IMR-90 (cell line): Measurements from ENCODE around the gene ALOXE3. TPM values are rescaled to one million over a fixed set of nuclear protein-coding genes. Genes with fewer than 3 reads are reported as not detected.

Source experiments
- ATAC-seq: fragments of 200-7000 bp; cut with Tn5 transposase; 2 replicates; pipeline ENCODE4 v1.9.1; 2020; ENCODE audit warnings: low read depth, mild to moderate bottlenecking, moderate library complexity
- BruUV-seq: library from RNA; stranded (reverse); fragments of 400-500 nt; replicated peaks from 2 replicates; lab custom pipeline; 2021; lab: Mats Ljungman, UMichigan
- CTCF ChIA-PET: fragments of 300-600 bp; formaldehyde crosslinking; extraction: SDS; loops from one replicate; lab custom pipeline; 2021; ENCODE audit warnings: antibody characterized with exemption; lab: Yijun Ruan, JAX
- POLR2A ChIA-PET: fragments of 300-600 bp; sonication (Branson Sonifier 250); formaldehyde crosslinking; loops from one replicate; lab custom pipeline; 2022; ENCODE audit warnings: antibody characterized with exemption; ENCODE audit not compliant: unreplicated experiment; lab: Charles Lee
- DNase-seq: peaks from one replicate; pipeline ENCODE4 v3.0.0; 2013
- H2AFZ ChIP-seq: replicated peaks from 2 replicates; pipeline ENCODE3; 2013; ENCODE audit warnings: low read length, mild to moderate bottlenecking; ENCODE audit not compliant: poor library complexity
- H2AK5ac ChIP-seq: 2 replicates; pipeline ENCODE4 v1.6.1; 2013; ENCODE audit warnings: low read depth, low read length, inconsistent platforms
- H2AK9ac ChIP-seq: replicated peaks from 2 replicates; pipeline ENCODE3; 2013; ENCODE audit warnings: mild to moderate bottlenecking, low read depth, low read length, moderate library complexity; ENCODE audit not compliant: poor library complexity
- H2BK120ac ChIP-seq: 2 replicates; pipeline ENCODE4 v1.6.1; 2013; ENCODE audit warnings: low read depth, low read length, inconsistent platforms
- H2BK15ac ChIP-seq: 3 replicates; pipeline ENCODE4 v1.6.1; 2013; ENCODE audit warnings: low read depth, low read length, inconsistent platforms
- H2BK20ac ChIP-seq: 2 replicates; pipeline ENCODE4 v1.6.1; 2013; ENCODE audit warnings: low read depth, mild to moderate bottlenecking, inconsistent platforms, low read length, moderate library complexity
- H2BK5ac ChIP-seq: 2 replicates; pipeline ENCODE4 v1.6.1; 2013; ENCODE audit warnings: mild to moderate bottlenecking, low read depth, low read length, inconsistent platforms; ENCODE audit not compliant: poor library complexity, severe bottlenecking
- H3K14ac ChIP-seq: replicated peaks from 2 replicates; pipeline ENCODE4 v1.6.1; 2013; ENCODE audit warnings: low read depth, low read length, inconsistent platforms
- H3K18ac ChIP-seq: 2 replicates; pipeline ENCODE4 v1.6.1; 2013; ENCODE audit warnings: low read depth, low read length, control low read depth
- H3K23ac ChIP-seq: 2 replicates; pipeline ENCODE4 v1.6.1; 2013; ENCODE audit warnings: low read depth, low read length, inconsistent platforms
- H3K27ac ChIP-seq: 2 replicates; pipeline ENCODE4 v1.5.1; 2013; ENCODE audit warnings: mild to moderate bottlenecking, control low read depth, low read length; ENCODE audit not compliant: insufficient read depth
- H3K27me3 ChIP-seq: 2 replicates; pipeline ENCODE4 v1.6.1; 2013; ENCODE audit warnings: low read length; ENCODE audit not compliant: control insufficient read depth, insufficient read depth
- H3K36me3 ChIP-seq: 2 replicates; pipeline ENCODE4 v1.6.1; 2013; ENCODE audit warnings: low read length, mixed read lengths; ENCODE audit not compliant: control insufficient read depth, insufficient read depth
- H3K4ac ChIP-seq: 2 replicates; pipeline ENCODE4 v1.6.1; 2013; ENCODE audit warnings: low read depth, low read length, inconsistent platforms
- H3K4me1 ChIP-seq: 2 replicates; pipeline ENCODE4 v1.6.1; 2013; ENCODE audit warnings: low read length, mixed read lengths; ENCODE audit not compliant: control insufficient read depth, insufficient read depth
- H3K4me2 ChIP-seq: 2 replicates; pipeline ENCODE4 v1.6.1; 2013; ENCODE audit warnings: low read depth, mild to moderate bottlenecking, control low read depth, low read length, moderate library complexity
- H3K4me3 ChIP-seq: 2 replicates; pipeline ENCODE4 v1.5.1; 2013; ENCODE audit warnings: low read depth, mild to moderate bottlenecking, control low read depth, low read length, moderate library complexity; ENCODE audit not compliant: insufficient read depth
- H3K56ac ChIP-seq: 2 replicates; pipeline ENCODE4 v1.6.1; 2013; ENCODE audit warnings: low read length, inconsistent platforms; ENCODE audit not compliant: insufficient read depth; ENCODE audit errors: extremely low read depth
- H3K79me1 ChIP-seq, 2 experiments: 2 replicates each; pipeline ENCODE4 v1.6.1; 2013; ENCODE audit warnings: low read length in 2 of 2, inconsistent platforms in 1 of 2, low read depth in 1 of 2
- H3K9ac ChIP-seq: 2 replicates; pipeline ENCODE4 v1.6.1; 2013; ENCODE audit warnings: low read depth, low read length, control low read depth
- H3K9me1 ChIP-seq: 2 replicates; pipeline ENCODE4 v1.6.1; 2013; ENCODE audit warnings: low read length, inconsistent platforms; ENCODE audit not compliant: insufficient read depth
- H3K9me3 ChIP-seq: 2 replicates; pipeline ENCODE4 v1.6.1; 2013; ENCODE audit warnings: low read length; ENCODE audit not compliant: control insufficient read depth, insufficient read depth
- H4K20me1 ChIP-seq: 2 replicates; pipeline ENCODE4 v1.6.1; 2013; ENCODE audit warnings: low read length, inconsistent platforms; ENCODE audit not compliant: insufficient read depth
- H4K5ac ChIP-seq: 2 replicates; pipeline ENCODE4 v1.6.1; 2013; ENCODE audit warnings: mild to moderate bottlenecking, low read depth, low read length, control low read depth
- H4K8ac ChIP-seq, 2 experiments: 2 replicates each; pipeline ENCODE4 v1.6.1; 2013; ENCODE audit warnings: low read depth in 2 of 2, low read length in 2 of 2, control low read depth in 1 of 2, inconsistent platforms in 1 of 2
- H4K91ac ChIP-seq: 2 replicates; pipeline ENCODE4 v1.6.1; 2013; ENCODE audit warnings: low read depth, low read length, inconsistent platforms; ENCODE audit not compliant: insufficient read depth
- BHLHE40 ChIP-seq: fragments of 150-350 bp; IDR thresholded peaks from 2 replicates; pipeline ENCODE4 v1.6.1; 2016; ENCODE audit warnings: mild to moderate bottlenecking, low read depth, low read length
- CEBPB ChIP-seq: IDR thresholded peaks from 2 replicates; pipeline ENCODE4 v1.6.1; 2012; ENCODE audit warnings: low read depth, low read length, improper control_type of control experiment
- CHD1 ChIP-seq: IDR thresholded peaks from 2 replicates; pipeline ENCODE4 v1.6.1; 2012; ENCODE audit warnings: low read depth, low read length, improper control_type of control experiment
- FOS ChIP-seq: fragments of 150-350 bp; IDR thresholded peaks from 2 replicates; pipeline ENCODE4 v1.6.1; 2016; ENCODE audit warnings: low read depth, low read length
- MAFK ChIP-seq: IDR thresholded peaks from 2 replicates; pipeline ENCODE4 v1.6.1; 2012; ENCODE audit warnings: low read depth, low read length, improper control_type of control experiment
- MAZ ChIP-seq: IDR thresholded peaks from 2 replicates; pipeline ENCODE4 v1.6.1; 2012; ENCODE audit warnings: low read depth, mild to moderate bottlenecking, low read length, improper control_type of control experiment, moderate library complexity, borderline replicate concordance
- MXI1 ChIP-seq: IDR thresholded peaks from 2 replicates; pipeline ENCODE4 v1.6.1; 2012; ENCODE audit warnings: low read depth, mild to moderate bottlenecking, low read length, moderate library complexity, borderline replicate concordance
- NFE2L2 ChIP-seq: fragments of 150-350 bp; IDR thresholded peaks from 2 replicates; pipeline ENCODE4 v1.6.1; 2016; ENCODE audit warnings: low read depth, mild to moderate bottlenecking, low read length
- POLR2A ChIP-seq: IDR thresholded peaks from 2 replicates; pipeline ENCODE4 v1.6.1; 2012; ENCODE audit warnings: mild to moderate bottlenecking, low read depth, low read length
- RAD21 ChIP-seq: IDR thresholded peaks from 2 replicates; pipeline ENCODE4 v1.6.1; 2012; ENCODE audit warnings: low read length, improper control_type of control experiment
- RCOR1 ChIP-seq: IDR thresholded peaks from 2 replicates; pipeline ENCODE4 v1.6.1; 2012; ENCODE audit warnings: mild to moderate bottlenecking, low read length, improper control_type of control experiment; ENCODE audit not compliant: insufficient replicate concordance
- RFX5 ChIP-seq: IDR thresholded peaks from 2 replicates; pipeline ENCODE4 v1.8.0; 2012; ENCODE audit warnings: low read depth, mild to moderate bottlenecking, low read length, moderate library complexity
- SMC3 ChIP-seq: fragments of 150-350 bp; IDR thresholded peaks from 2 replicates; pipeline ENCODE4 v1.6.1; 2016; ENCODE audit warnings: low read depth, mild to moderate bottlenecking, antibody characterized with exemption, low read length, moderate library complexity
- WGBS, 2 experiments: methylation state at CpG; one replicate each; pipeline versions ENCODE4 v1.1.5 to v1.1.7; 2013; ENCODE audit warnings: missing lambda C conversion rate in 2 of 2; ENCODE audit not compliant: insufficient read length in 1 of 2; ENCODE audit errors: extremely low coverage in 2 of 2; 5-methylcytosine and 5-hydroxymethylcytosine counted together
- dilution Hi-C: fragments of 300-500 bp; cut with HindIII; formaldehyde crosslinking; loops from one replicate; pipeline ENCODE4 v1.14.3; 2018; ENCODE audit warnings: low sequenced_read_pairs; ENCODE audit not compliant: unreplicated experiment
- in situ Hi-C: fragments of 300-500 bp; cut with MboI; formaldehyde crosslinking; loops from 3 replicates; pipeline ENCODE4 v1.14.3; 2019; ENCODE audit warnings: low sequenced_read_pairs, inconsistent platforms, mixed read lengths
- intact Hi-C: fragments of 100-400 bp; cut with micrococcal nuclease; formaldehyde crosslinking; loops from 2 replicates; pipeline ENCODE4 v1.10.0; 2022
- polyA plus RNA-seq, 3 experiments: library from polyadenylated mRNA; depleted of rRNA; stranded (reverse); fragments of >200 nt; gene quantifications; 2 replicates each; pipeline ENCODE4 v1.2.3, GENCODE V29; 2012; ENCODE audit warnings: low replicate concordance in 1 of 3
- total RNA-seq: library from RNA; depleted of rRNA; stranded (reverse); fragments of >200 nt; gene quantifications from 2 replicates; pipeline ENCODE4 v1.2.3, GENCODE V29; 2012
- TF ChIP-seq, protein P1 (sequence below): fragments of 150-350 bp; IDR thresholded peaks from 2 replicates; pipeline ENCODE4 v1.6.1; 2016; ENCODE audit warnings: low read depth, mild to moderate bottlenecking, low read length, moderate library complexity, borderline replicate concordance
- TF ChIP-seq, protein P2 (sequence below): conservative IDR thresholded peaks from 2 replicates; pipeline ENCODE4 v1.5.1; 2012; ENCODE audit warnings: mild to moderate bottlenecking, low read depth, low read length, improper control_type of control experiment
- TF ChIP-seq, protein P3 (sequence below): fragments of 150-350 bp; IDR thresholded peaks from 2 replicates; pipeline ENCODE4 v1.6.1; 2017; ENCODE audit warnings: mild to moderate bottlenecking, antibody characterized with exemption, low read length, low read depth

The ALOXE3 gene
- total and polyA plus RNA-seq, 2 of the 4 experiments (the other 2 are of a cell fraction) = under 0.01 to 0.26 TPM

DNA sequence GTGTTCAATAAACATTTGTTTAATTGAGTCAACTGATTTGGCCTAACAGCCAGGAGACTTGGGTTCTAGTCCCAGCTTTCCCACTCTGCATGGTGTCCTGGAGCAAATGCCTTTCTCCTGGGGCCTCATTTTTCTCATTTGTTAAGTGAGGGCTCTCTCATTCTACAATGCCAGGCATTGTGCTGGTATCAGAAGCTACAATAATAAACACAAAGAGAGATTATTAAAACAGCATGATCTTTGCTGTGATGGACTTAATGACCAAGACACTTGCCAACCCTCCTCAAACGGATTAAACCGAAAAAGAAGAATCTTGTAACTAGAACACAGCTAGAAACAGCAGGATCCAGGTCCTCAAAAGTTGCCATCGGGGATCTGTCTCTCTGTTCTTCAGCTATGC lies 49.2 kb upstream of the ALOXE3 start:
- no peak overlapping the region for H2BK15ac ChIP-seq
- dilution Hi-C loops = no loop called here
- no peaks in the 10 kb centered on the region for H3K36me3 ChIP-seq
- H3K9me3 ChIP-seq = no peaks in the 10 kb centered on the region
- no peak overlapping the region for H4K5ac ChIP-seq
- no peak overlapping the region for H3K27ac ChIP-seq
- ChIA-PET CTCF (no interaction called here), POLR2A (no interaction called here)
- H3K9ac ChIP-seq = no peak overlapping the region
- no peak overlapping the region for H3K4ac ChIP-seq
- no peak overlapping the region for H3K56ac ChIP-seq
- peaks cover 6% of the 10 kb centered on the region in 2 experiments; a peak in 2 of 4 replicates for H3K79me1 ChIP-seq
- H2AFZ ChIP-seq = no peak overlapping the region
- no peak overlapping the region for H2AK5ac ChIP-seq
- intact Hi-C loops = no loop called here
- peaks cover 4% of the 10 kb centered on the region; the same call in 1 of the 2 replicates for H3K9me1 ChIP-seq
- H4K20me1 ChIP-seq = no peaks in the 10 kb centered on the region
- TF ChIP-seq FOS (no peak), SMC3 (no peak), MAFK (no peak), BHLHE40 (no peak), POLR2A (no peak), NFE2L2 (no peak), CEBPB (no peak), MAZ (no peak), CHD1 (no peak), RAD21 (no peak), RCOR1 (no peak), MXI1 (no peak), RFX5 (no peak)
- TF ChIP-seq, protein P1, sequence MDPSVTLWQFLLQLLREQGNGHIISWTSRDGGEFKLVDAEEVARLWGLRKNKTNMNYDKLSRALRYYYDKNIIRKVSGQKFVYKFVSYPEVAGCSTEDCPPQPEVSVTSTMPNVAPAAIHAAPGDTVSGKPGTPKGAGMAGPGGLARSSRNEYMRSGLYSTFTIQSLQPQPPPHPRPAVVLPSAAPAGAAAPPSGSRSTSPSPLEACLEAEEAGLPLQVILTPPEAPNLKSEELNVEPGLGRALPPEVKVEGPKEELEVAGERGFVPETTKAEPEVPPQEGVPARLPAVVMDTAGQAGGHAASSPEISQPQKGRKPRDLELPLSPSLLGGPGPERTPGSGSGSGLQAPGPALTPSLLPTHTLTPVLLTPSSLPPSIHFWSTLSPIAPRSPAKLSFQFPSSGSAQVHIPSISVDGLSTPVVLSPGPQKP = no peak
- TF ChIP-seq, protein P2, sequence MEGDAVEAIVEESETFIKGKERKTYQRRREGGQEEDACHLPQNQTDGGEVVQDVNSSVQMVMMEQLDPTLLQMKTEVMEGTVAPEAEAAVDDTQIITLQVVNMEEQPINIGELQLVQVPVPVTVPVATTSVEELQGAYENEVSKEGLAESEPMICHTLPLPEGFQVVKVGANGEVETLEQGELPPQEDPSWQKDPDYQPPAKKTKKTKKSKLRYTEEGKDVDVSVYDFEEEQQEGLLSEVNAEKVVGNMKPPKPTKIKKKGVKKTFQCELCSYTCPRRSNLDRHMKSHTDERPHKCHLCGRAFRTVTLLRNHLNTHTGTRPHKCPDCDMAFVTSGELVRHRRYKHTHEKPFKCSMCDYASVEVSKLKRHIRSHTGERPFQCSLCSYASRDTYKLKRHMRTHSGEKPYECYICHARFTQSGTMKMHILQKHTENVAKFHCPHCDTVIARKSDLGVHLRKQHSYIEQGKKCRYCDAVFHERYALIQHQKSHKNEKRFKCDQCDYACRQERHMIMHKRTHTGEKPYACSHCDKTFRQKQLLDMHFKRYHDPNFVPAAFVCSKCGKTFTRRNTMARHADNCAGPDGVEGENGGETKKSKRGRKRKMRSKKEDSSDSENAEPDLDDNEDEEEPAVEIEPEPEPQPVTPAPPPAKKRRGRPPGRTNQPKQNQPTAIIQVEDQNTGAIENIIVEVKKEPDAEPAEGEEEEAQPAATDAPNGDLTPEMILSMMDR = no peak
- TF ChIP-seq, protein P3, sequence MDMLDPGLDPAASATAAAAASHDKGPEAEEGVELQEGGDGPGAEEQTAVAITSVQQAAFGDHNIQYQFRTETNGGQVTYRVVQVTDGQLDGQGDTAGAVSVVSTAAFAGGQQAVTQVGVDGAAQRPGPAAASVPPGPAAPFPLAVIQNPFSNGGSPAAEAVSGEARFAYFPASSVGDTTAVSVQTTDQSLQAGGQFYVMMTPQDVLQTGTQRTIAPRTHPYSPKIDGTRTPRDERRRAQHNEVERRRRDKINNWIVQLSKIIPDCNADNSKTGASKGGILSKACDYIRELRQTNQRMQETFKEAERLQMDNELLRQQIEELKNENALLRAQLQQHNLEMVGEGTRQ = no peak
- H4K8ac ChIP-seq = no peak overlapping the region
- no peak overlapping the region for H3K14ac ChIP-seq
- H3K23ac ChIP-seq = no peak overlapping the region
- BruUV-seq = no TSS peak
- H3K27me3 ChIP-seq = no peaks in the 10 kb centered on the region
- no peak overlapping the region for H2BK5ac ChIP-seq
- in situ Hi-C loops = loop anchor here (25.0 kb wide), 1 partner anchor 930 kb away; the partner anchor contains the start of genes DVL2, GABARAP and PHF23
- WGBS, 2 experiments = 70% methylated on average over 2 of the region's 3 CpGs; no CpG with 5 or more reads in 1 of the 2 experiments
- H3K4me3 ChIP-seq = no peak overlapping the region
- no peak overlapping the region for H3K4me2 ChIP-seq
- no peak overlapping the region for H3K18ac ChIP-seq
- no peak for ATAC-seq
- no peak overlapping the region for H2BK20ac ChIP-seq
- DNase-seq = no peak
- H4K91ac ChIP-seq = no peak overlapping the region
- H3K4me1 ChIP-seq = peaks cover 18% of the 10 kb centered on the region
- no peak overlapping the region for H2AK9ac ChIP-seq
- no peak overlapping the region for H2BK120ac ChIP-seq
